WERI-Rb-1 (cell line): ENCODE results near the gene TBC1D2B.

ENCODE experiments used
- DNase-seq: peaks from one replicate; pipeline ENCODE4 v3.0.0-alpha.2; 2020
- H3K27ac ChIP-seq: fragments of 250-450 bp; sonication (Bioruptor Pico); 2 replicates; pipeline ENCODE4 v1.5.1; 2020; ENCODE audit warnings: mild to moderate bottlenecking, moderate library complexity
- H3K27me3 ChIP-seq: fragments of 250-450 bp; sonication (Bioruptor Pico); 2 replicates; pipeline ENCODE4 v1.5.1; 2021; ENCODE audit warnings: mild to moderate bottlenecking, low read depth, moderate library complexity; ENCODE audit not compliant: insufficient read depth, severe bottlenecking
- H3K36me3 ChIP-seq: fragments of 250-450 bp; sonication (Bioruptor Pico); 2 replicates; pipeline ENCODE4 v1.5.1; 2020; ENCODE audit warnings: mild to moderate bottlenecking, moderate library complexity
- H3K4me3 ChIP-seq: 2 replicates; pipeline ENCODE4 v1.5.1; 2011; ENCODE audit warnings: low read depth, mild to moderate bottlenecking, control low read depth, low read length
- H3K9me3 ChIP-seq: fragments of 250-450 bp; sonication (Bioruptor Pico); 2 replicates; pipeline ENCODE4 v1.5.1; 2021; ENCODE audit warnings: mild to moderate bottlenecking, moderate library complexity; ENCODE audit not compliant: severe bottlenecking
- CTCF ChIP-seq: IDR thresholded peaks from 2 replicates; pipeline ENCODE4 v1.5.1; 2011; ENCODE audit warnings: low read depth, mild to moderate bottlenecking, control low read depth, inconsistent platforms, low read length

The TBC1D2B gene

GRCh38 chr15:78047761-78048627 lies 29.5 kb downstream of the TBC1D2B start:
- no peak for TF ChIP-seq CTCF
- DNase-seq = no peak

GRCh38 chr15:78046796-78047341 lies 30.6 kb downstream of the TBC1D2B start:
- Histone ChIP-seq H3K27ac (no peak overlapping the region), H3K36me3 (peaks cover 8% of the 10 kb centered on the region), H3K9me3 (no peaks in the 10 kb centered on the region), H3K4me3 (no peak overlapping the region), H3K27me3 (no peaks in the 10 kb centered on the region)
- no peak for TF ChIP-seq CTCF
- no peak for DNase-seq

More at GRCh38 chr15:78047761-78048627, 29.5 kb downstream of the TBC1D2B start:
- H3K36me3 ChIP-seq = peaks cover 13% of the 10 kb centered on the region
- no peak overlapping the region for H3K4me3 ChIP-seq
- no peaks in the 10 kb centered on the region for H3K27me3 ChIP-seq
- no peaks in the 10 kb centered on the region for H3K9me3 ChIP-seq
- no peak overlapping the region for H3K27ac ChIP-seq

- no peaks in the 10 kb centered on the region for H3K27me3 ChIP-seq
- H3K36me3 ChIP-seq = peaks cover 8% of the 10 kb centered on the region
- DNase-seq = no peak
- no peak overlapping the region for H3K27ac ChIP-seq
- TF ChIP-seq CTCF = no peak
- no peak overlapping the region for H3K4me3 ChIP-seq
- H3K9me3 ChIP-seq = no peaks in the 10 kb centered on the region
These were observed 32.3 kb downstream of the TBC1D2B start for GRCh38 chr15:78045189-78045588.

GRCh38 chr15:78044407-78045155 lies 32.9 kb downstream of the TBC1D2B start:
- no peaks in the 10 kb centered on the region for H3K9me3 ChIP-seq
- no peak overlapping the region for H3K4me3 ChIP-seq
- no peaks in the 10 kb centered on the region for H3K27me3 ChIP-seq
- DNase-seq = no peak
- H3K27ac ChIP-seq = no peak overlapping the region
- peaks cover 8% of the 10 kb centered on the region for H3K36me3 ChIP-seq
- TF ChIP-seq CTCF = no peak

- H3K36me3 ChIP-seq = peaks cover 8% of the 10 kb centered on the region
- no peaks in the 10 kb centered on the region for H3K27me3 ChIP-seq
- H3K27ac ChIP-seq = no peak overlapping the region
- no peak for TF ChIP-seq CTCF
- H3K9me3 ChIP-seq = no peaks in the 10 kb centered on the region
- DNase-seq = no peak
- H3K4me3 ChIP-seq = no peak overlapping the region
These were observed 35.6 kb downstream of the TBC1D2B start for GRCh38 chr15:78041946-78042345.
